Activated CD8-positive, alpha-beta memory T cell treated with anti-CD3 and anti-CD28 coated beads for 48 hours (primary cell): Measurements from ENCODE around the gene COL6A2.
A peak's percentile ranks its signal among the peaks of the same experiment; 100 is the strongest.
"Not testable (repeated sequence)": the region's sequence is repeated elsewhere in the genome, so short reads cannot be mapped to it uniquely, and the experiment has no call there.

Experiments used
- DNase-seq, 3 experiments: peaks; one replicate each; pipeline ENCODE4 v3.0.0-alpha.2; 2020; ENCODE audit warnings: low read depth in 2 of 3, low spot score in 2 of 3

Gene COL6A2

GRCh38 chr21:46097336-46098293 lies at the start of gene COL6A2:
Gene COL6A2, plus strand, starts transcription at chr21:46098112.
- peak in 2 of 3 experiments; percentile 27 to 38 for DNase-seq

- no peak for DNase-seq
These were observed 48.7 kb upstream of the COL6A2 start for GRCh38 chr21:46048926-46049889.

- no peak for DNase-seq
These were observed 47.8 kb upstream of the COL6A2 start for GRCh38 chr21:46049890-46050667.

- no peak for DNase-seq
These were observed 47.1 kb upstream of the COL6A2 start for GRCh38 chr21:46050668-46051378.

- no peak for DNase-seq
These were observed 46.5 kb upstream of the COL6A2 start for GRCh38 chr21:46051379-46051770.

GRCh38 chr21:46051821-46052675 lies 45.9 kb upstream of the COL6A2 start:
- DNase-seq: no peak

- peak in 1 of 3 experiments; percentile 54 for DNase-seq
These were observed 44.9 kb upstream of the COL6A2 start for GRCh38 chr21:46052703-46053651.

- no peak for DNase-seq
These were observed 43.9 kb upstream of the COL6A2 start for GRCh38 chr21:46054031-46054430.

- DNase-seq: no peak
These were observed 43.4 kb upstream of the COL6A2 start for GRCh38 chr21:46054451-46054881.

- no peak for DNase-seq
These were observed 42.0 kb upstream of the COL6A2 start for GRCh38 chr21:46055863-46056281.

- peak in 1 of 3 experiments; percentile 31 for DNase-seq
These were observed 41.4 kb upstream of the COL6A2 start for GRCh38 chr21:46056450-46056903.

- DNase-seq: peak in 2 of 3 experiments; percentile 57 to 77
These were observed 40.7 kb upstream of the COL6A2 start for GRCh38 chr21:46057111-46057709.

- no peak for DNase-seq
These were observed 40.1 kb upstream of the COL6A2 start for GRCh38 chr21:46057710-46058241.

GRCh38 chr21:46058431-46059145 lies 39.3 kb upstream of the COL6A2 start:
- no peak for DNase-seq

- DNase-seq: no peak
These were observed 38.7 kb upstream of the COL6A2 start for GRCh38 chr21:46059195-46059594.

- not testable (repeated sequence) for DNase-seq
These were observed 38.0 kb upstream of the COL6A2 start for GRCh38 chr21:46059711-46060455.
